GM18526 (cell line): ENCODE results near the gene ZKSCAN1.

Experiments used
- POLR2A ChIP-seq: IDR thresholded peaks from 3 replicates; pipeline ENCODE4 v1.6.1; 2011; ENCODE audit not compliant: insufficient read length; ENCODE audit errors: extremely low read depth

Gene ZKSCAN1

GRCh38 chr7:100034871-100035510, 19.6 kb downstream of the ZKSCAN1 start:
- TF ChIP-seq POLR2A = no peak

GRCh38 chr7:100035876-100036275, 20.5 kb downstream of the ZKSCAN1 start:
- TF ChIP-seq POLR2A = no peak

GRCh38 chr7:100038326-100038725, 22.9 kb downstream of the ZKSCAN1 start:
- no peak for TF ChIP-seq POLR2A

- TF ChIP-seq POLR2A = no peak
Measured at GRCh38 chr7:100040575-100040974, 25.2 kb downstream of the ZKSCAN1 start.

- TF ChIP-seq POLR2A = no peak
Measured at GRCh38 chr7:100044718-100045117, 29.3 kb downstream of the ZKSCAN1 start.

- no peak for TF ChIP-seq POLR2A
Measured at GRCh38 chr7:100048680-100049079, 33.3 kb downstream of the ZKSCAN1 start.

GRCh38 chr7:100049441-100050291, 34.3 kb downstream of the ZKSCAN1 start, which contains the start of gene ZSCAN21:
TSS of gene ZSCAN21 (plus strand) at chr7:100049774. CDS start at chr7:100057007, 7,233 bp downstream.
- TF ChIP-seq POLR2A = peak; percentile 80

- no peak for TF ChIP-seq POLR2A
Measured at GRCh38 chr7:100051611-100052010, 36.2 kb downstream of the ZKSCAN1 start.

GRCh38 chr7:100053215-100053614, 37.8 kb downstream of the ZKSCAN1 start:
- no peak for TF ChIP-seq POLR2A

GRCh38 chr7:100057006-100057405, 41.6 kb downstream of the ZKSCAN1 start:
- no peak for TF ChIP-seq POLR2A

GRCh38 chr7:100059251-100059739, 43.9 kb downstream of the ZKSCAN1 start:
- TF ChIP-seq POLR2A = no peak

GRCh38 chr7:100061518-100062193, 46.3 kb downstream of the ZKSCAN1 start:
- TF ChIP-seq POLR2A = no peak

- TF ChIP-seq POLR2A = no peak
Measured at GRCh38 chr7:100063376-100063775, 48.0 kb downstream of the ZKSCAN1 start.

GRCh38 chr7:100064162-100064561, 48.8 kb downstream of the ZKSCAN1 start:
- TF ChIP-seq POLR2A = no peak

GRCh38 chr7:100065452-100066186, 50.2 kb downstream of the ZKSCAN1 start:
- no peak for TF ChIP-seq POLR2A
